ENCODE results near the gene PBX1. TPM values are rescaled to one million over a fixed set of nuclear protein-coding genes. Genes with fewer than 3 reads are reported as not detected.

The PBX1 gene
- total RNA-seq, 2 experiments from 2014 or later, result 0.18 to 0.37 TPM

DNA sequence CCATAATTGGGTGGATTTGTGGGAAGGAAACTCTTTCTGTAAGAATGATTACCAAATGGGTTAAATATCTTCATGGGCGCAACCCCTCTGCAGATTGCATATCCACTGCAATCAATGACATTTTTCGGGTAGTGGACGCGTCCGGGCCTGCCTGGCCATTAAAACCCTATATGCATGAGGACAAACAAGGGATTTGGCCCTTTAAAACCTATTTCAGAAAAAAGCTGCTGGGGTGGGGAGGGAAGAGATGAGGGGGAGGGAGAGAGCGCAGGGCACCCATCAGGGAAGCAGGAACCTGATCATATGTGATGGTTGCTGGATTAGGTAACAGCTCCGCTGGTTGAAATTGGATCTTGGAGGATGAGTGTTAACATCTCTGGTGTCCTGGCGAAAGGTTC, 228.8 kb downstream of the PBX1 start:
- ChIA-PET POLR2A (interaction anchor here (0.6 kb wide), 1 partner anchor 298 kb away, joined by 4 read pairs; no protein-coding TSS in a partner anchor), CTCF (interaction anchor here (0.6 to 2.4 kb wide), 8 partner anchors 9 to 1378 kb away, joined by 3 to 8 read pairs (median 3); no protein-coding TSS in a partner anchor)
- intact Hi-C loops (cut with DNase I, micrococcal nuclease), result loop anchor here (1.0 to 10.0 kb wide), 6 partner anchors 113 to 1426 kb away; no protein-coding TSS in a partner anchor
- no peak overlapping the region for H3K4me3 Mint-ChIP-seq
- no peak for DNase-seq
- no peaks in the 10 kb centered on the region for H3K9me3 Mint-ChIP-seq (ENCODE audit: low read depth)
- ATAC-seq, result no peak
- peaks cover 4% of the 10 kb centered on the region for H3K4me1 Mint-ChIP-seq
- H3K36me3 Mint-ChIP-seq (ENCODE audit: low read depth), result no peaks in the 10 kb centered on the region
- peaks cover 6% of the 10 kb centered on the region for H3K27me3 Mint-ChIP-seq
- H3K27ac Mint-ChIP-seq, result no peak overlapping the region

DNA sequence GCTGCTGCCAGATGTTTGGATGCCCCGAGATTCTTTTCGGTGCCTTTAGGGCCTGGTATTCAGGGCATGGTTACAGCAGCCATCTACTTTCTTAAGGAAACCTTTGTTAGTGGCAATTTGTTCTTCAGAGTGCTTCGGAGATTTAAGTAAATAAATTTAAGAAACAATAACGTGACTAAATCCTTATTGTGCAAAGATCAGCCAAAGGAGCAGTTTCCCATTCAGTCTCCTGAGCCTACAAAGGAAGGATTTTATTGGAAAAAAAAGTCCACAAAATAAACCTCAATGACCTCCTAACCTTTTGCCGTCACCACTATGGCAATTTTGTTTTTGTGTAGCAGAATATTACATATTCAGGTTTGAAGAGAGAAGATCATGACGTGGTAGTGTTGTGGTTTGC, 231.1 kb downstream of the PBX1 start:
- Mint-ChIP-seq H3K4me1 (peaks cover 4% of the 10 kb centered on the region), H3K27ac (no peak overlapping the region), H3K36me3 (ENCODE audit: low read depth) (no peaks in the 10 kb centered on the region), H3K9me3 (ENCODE audit: low read depth) (no peaks in the 10 kb centered on the region), H3K4me3 (no peak overlapping the region), H3K27me3 (peaks cover 6% of the 10 kb centered on the region)
- POLR2A ChIA-PET, result no interaction called here
- CTCF ChIA-PET, result interaction anchor here (0.7 kb wide), 1 partner anchor 749 kb away, joined by 3 read pairs; no protein-coding TSS in a partner anchor
- intact Hi-C loops (cut with DNase I, micrococcal nuclease), result no loop called here
- ATAC-seq, result no peak
- DNase-seq, result no peak

DNA sequence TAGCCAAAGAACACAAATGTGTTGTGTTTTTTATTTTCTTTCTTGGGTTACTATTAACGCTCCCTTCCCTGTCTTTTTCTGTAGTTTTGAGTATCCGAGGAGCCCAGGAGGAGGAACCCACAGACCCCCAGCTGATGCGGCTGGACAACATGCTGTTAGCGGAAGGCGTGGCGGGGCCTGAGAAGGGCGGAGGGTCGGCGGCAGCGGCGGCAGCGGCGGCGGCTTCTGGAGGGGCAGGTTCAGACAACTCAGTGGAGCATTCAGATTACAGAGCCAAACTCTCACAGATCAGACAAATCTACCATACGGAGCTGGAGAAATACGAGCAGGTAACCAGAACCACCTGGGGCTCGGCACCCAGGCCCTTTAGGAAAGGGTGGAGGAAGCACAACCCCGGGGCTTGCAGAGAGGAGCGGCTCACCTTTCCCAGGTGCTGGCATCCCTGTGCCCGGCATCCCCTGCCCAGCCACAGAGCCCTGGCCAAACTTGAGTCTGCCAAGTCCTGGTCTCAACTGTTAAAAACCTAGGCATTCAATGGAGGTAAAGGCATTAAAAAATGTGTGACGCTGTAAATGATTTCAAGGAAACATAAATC, 233.5 kb downstream of the PBX1 start:
- no peak overlapping the region for H3K27ac Mint-ChIP-seq
- H3K36me3 Mint-ChIP-seq (ENCODE audit: low read depth), result no peaks in the 10 kb centered on the region
- POLR2A ChIA-PET, result no interaction called here

GRCh38 chr1:164794356-164794755, 235.4 kb downstream of the PBX1 start:
- DNase-seq (no peak), ATAC-seq (no peak)
- peaks cover 3% of the 10 kb centered on the region for H3K27me3 Mint-ChIP-seq
- ChIA-PET POLR2A (no interaction called here), CTCF (no interaction called here)
- no peaks in the 10 kb centered on the region for H3K36me3 Mint-ChIP-seq (ENCODE audit: low read depth)
- no peaks in the 10 kb centered on the region for H3K4me1 Mint-ChIP-seq
- intact Hi-C loops (cut with DNase I, micrococcal nuclease), result no loop called here
- no peak overlapping the region for H3K27ac Mint-ChIP-seq
- no peak overlapping the region for H3K4me3 Mint-ChIP-seq
- H3K9me3 Mint-ChIP-seq (ENCODE audit: low read depth), result no peaks in the 10 kb centered on the region

More for the DNA sequence above, 233.5 kb downstream of the PBX1 start:
- CTCF ChIA-PET, result interaction anchor here (1.1 kb wide), 1 partner anchor 10 kb away, joined by 3 read pairs; no protein-coding TSS in a partner anchor
- Mint-ChIP-seq H3K27me3 (peaks cover 3% of the 10 kb centered on the region), H3K4me1 (no peaks in the 10 kb centered on the region), H3K4me3 (no peak overlapping the region), H3K9me3 (ENCODE audit: low read depth) (no peaks in the 10 kb centered on the region)
- intact Hi-C loops (cut with DNase I, micrococcal nuclease), result no loop called here
- ATAC-seq, result no peak
- no peak for DNase-seq

DNA sequence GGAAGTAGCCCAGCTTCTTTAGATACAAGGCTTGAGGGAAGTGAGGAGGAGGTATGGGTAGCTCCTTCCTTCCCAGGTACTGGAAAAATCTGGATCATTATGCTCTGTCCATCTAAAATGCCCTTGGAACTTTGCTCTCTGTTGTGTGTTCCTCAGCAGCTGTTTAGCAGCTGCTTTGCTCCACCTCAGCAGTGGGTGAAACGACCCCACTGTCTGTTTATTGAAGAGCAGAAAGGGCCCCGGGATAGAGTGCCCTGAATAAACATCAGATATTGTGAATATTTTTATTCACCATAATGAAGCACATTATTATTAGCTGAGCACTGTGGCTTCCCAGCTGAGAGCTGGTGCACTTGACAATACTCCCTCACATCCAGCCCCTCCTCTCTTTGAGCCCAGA, 237.9 kb downstream of the PBX1 start:
- ATAC-seq (no peak), DNase-seq (no peak)
- Mint-ChIP-seq H3K9me3 (ENCODE audit: low read depth) (no peaks in the 10 kb centered on the region), H3K27me3 (no peaks in the 10 kb centered on the region), H3K36me3 (ENCODE audit: low read depth) (no peaks in the 10 kb centered on the region), H3K4me3 (no peak overlapping the region), H3K4me1 (no peaks in the 10 kb centered on the region), H3K27ac (no peak overlapping the region)
- intact Hi-C loops (cut with DNase I, micrococcal nuclease), result no loop called here
- POLR2A ChIA-PET, result no interaction called here
- CTCF ChIA-PET, result interaction anchor here (2.1 kb wide), 1 partner anchor 10 kb away, joined by 4 read pairs; no protein-coding TSS in a partner anchor

GRCh38 chr1:164801246-164801731, 242.3 kb downstream of the PBX1 start:
- ChIA-PET POLR2A (no interaction called here), CTCF (no interaction called here)
- Mint-ChIP-seq H3K4me3 (no peak overlapping the region), H3K4me1 (no peaks in the 10 kb centered on the region), H3K27ac (no peak overlapping the region), H3K36me3 (ENCODE audit: low read depth) (no peaks in the 10 kb centered on the region), H3K9me3 (ENCODE audit: low read depth) (no peaks in the 10 kb centered on the region), H3K27me3 (no peaks in the 10 kb centered on the region)
- DNase-seq, result no peak
- ATAC-seq, result no peak
- intact Hi-C loops (cut with DNase I, micrococcal nuclease), result no loop called here

DNA sequence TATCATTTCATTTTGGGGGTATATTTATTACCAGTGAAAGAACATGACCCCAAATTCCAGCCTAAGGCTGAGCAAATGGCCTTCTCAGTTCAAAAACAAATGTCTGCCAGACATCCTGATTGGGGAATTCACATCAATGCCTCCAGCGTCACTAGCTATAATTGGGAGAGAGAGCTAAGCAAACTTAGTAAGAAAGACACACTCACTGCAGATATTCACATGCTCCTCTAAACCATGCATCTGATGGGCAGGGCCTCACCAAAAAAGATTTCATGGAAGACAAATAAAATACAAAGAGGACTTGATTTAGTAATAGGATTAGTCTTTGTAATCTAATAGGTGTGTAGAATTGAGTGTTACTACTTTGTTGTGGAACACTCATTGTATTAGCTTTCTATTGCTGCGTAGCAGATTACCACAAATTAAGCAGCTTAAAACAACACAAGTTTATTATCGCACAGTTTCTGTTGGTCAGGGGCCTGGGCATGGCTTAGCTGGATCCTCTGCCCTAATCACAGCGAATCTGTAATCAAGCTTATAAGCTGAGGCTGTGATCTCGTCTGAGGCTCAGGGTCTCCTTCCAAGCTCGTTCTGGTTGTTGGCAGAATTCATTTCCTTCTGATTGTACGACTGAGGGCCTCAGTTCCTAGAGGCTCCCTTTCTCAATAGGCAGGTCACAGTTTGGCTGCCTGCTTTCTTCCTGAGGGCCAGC, 243.0 kb downstream of the PBX1 start:
- no peaks in the 10 kb centered on the region for H3K27me3 Mint-ChIP-seq
- intact Hi-C loops (cut with DNase I, micrococcal nuclease), result no loop called here
- H3K9me3 Mint-ChIP-seq (ENCODE audit: low read depth), result no peaks in the 10 kb centered on the region
- POLR2A ChIA-PET, result no interaction called here
- no peak overlapping the region for H3K4me3 Mint-ChIP-seq
- CTCF ChIA-PET, result interaction anchor here (0.8 to 1.1 kb wide), 2 partner anchors 9 to 10 kb away, joined by 3 read pairs; no protein-coding TSS in a partner anchor
- no peak for DNase-seq
- no peak for ATAC-seq
- no peak overlapping the region for H3K27ac Mint-ChIP-seq
- no peaks in the 10 kb centered on the region for H3K4me1 Mint-ChIP-seq
- no peaks in the 10 kb centered on the region for H3K36me3 Mint-ChIP-seq (ENCODE audit: low read depth)

DNA sequence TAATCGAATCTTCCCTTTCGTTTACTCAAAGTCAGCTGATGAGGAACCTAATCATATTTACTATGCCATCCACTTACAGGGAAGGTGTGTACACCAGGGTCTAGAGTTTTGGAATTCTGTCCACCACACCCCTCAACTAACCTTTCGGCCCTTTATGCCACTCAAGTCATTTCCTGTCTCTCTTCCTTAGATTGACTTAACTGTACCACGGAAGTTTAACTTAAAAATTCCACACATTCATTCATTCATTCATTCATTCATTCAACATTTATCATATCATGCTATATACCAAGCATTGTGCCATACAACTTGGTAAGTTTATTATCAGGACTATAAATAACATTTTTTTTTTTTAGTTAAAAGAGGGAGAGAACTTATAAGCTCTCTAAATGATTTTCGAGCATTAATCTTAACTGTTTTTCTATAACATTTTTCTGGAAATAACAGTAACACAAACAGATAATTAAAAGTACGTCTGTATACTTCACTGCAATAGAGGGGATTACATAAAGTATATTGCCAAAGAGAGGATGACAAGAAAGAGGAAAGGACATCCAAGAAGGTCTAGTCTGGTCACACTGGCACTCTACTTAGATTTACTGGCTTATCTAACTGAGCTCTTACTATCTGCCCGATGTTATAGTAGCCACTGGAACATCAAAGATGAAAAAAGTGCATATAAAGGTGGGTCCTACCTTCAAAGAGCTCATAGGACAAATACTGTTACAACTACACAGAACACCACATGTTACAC, 243.7 kb downstream of the PBX1 start:
- ATAC-seq (no peak), DNase-seq (no peak)
- no peak overlapping the region for H3K27ac Mint-ChIP-seq
- ChIA-PET CTCF (interaction anchor here (0.6 to 1.1 kb wide), 3 partner anchors 8 to 10 kb away, joined by 3 to 4 read pairs (median 3); no protein-coding TSS in a partner anchor), POLR2A (no interaction called here)
- intact Hi-C loops (cut with DNase I, micrococcal nuclease), result no loop called here
- H3K4me3 Mint-ChIP-seq, result no peak overlapping the region
- no peaks in the 10 kb centered on the region for H3K36me3 Mint-ChIP-seq (ENCODE audit: low read depth)
- no peaks in the 10 kb centered on the region for H3K4me1 Mint-ChIP-seq
- no peaks in the 10 kb centered on the region for H3K27me3 Mint-ChIP-seq
- H3K9me3 Mint-ChIP-seq (ENCODE audit: low read depth), result no peaks in the 10 kb centered on the region

GRCh38 chr1:164803366-164803765, 244.4 kb downstream of the PBX1 start:
- POLR2A ChIA-PET, result no interaction called here
- CTCF ChIA-PET, result interaction anchor here (0.6 kb wide), 1 partner anchor 9 kb away, joined by 4 read pairs; no protein-coding TSS in a partner anchor
- Mint-ChIP-seq H3K4me3 (no peak overlapping the region), H3K27me3 (no peaks in the 10 kb centered on the region), H3K4me1 (no peaks in the 10 kb centered on the region), H3K36me3 (ENCODE audit: low read depth) (no peaks in the 10 kb centered on the region), H3K9me3 (ENCODE audit: low read depth) (no peaks in the 10 kb centered on the region), H3K27ac (no peak overlapping the region)
- DNase-seq (no peak), ATAC-seq (no peak)
- intact Hi-C loops (cut with DNase I, micrococcal nuclease), result no loop called here

GRCh38 chr1:164804366-164804765, 245.4 kb downstream of the PBX1 start:
- Mint-ChIP-seq H3K36me3 (ENCODE audit: low read depth) (no peaks in the 10 kb centered on the region), H3K4me1 (no peaks in the 10 kb centered on the region), H3K9me3 (ENCODE audit: low read depth) (no peaks in the 10 kb centered on the region), H3K27me3 (no peaks in the 10 kb centered on the region), H3K27ac (no peak overlapping the region), H3K4me3 (no peak overlapping the region)
- intact Hi-C loops (cut with DNase I, micrococcal nuclease), result no loop called here
- ATAC-seq, result no peak
- DNase-seq, result no peak
- ChIA-PET CTCF (interaction anchor here (1.8 kb wide), 1 partner anchor 18 kb away, joined by 8 read pairs; no protein-coding TSS in a partner anchor), POLR2A (no interaction called here)

DNA sequence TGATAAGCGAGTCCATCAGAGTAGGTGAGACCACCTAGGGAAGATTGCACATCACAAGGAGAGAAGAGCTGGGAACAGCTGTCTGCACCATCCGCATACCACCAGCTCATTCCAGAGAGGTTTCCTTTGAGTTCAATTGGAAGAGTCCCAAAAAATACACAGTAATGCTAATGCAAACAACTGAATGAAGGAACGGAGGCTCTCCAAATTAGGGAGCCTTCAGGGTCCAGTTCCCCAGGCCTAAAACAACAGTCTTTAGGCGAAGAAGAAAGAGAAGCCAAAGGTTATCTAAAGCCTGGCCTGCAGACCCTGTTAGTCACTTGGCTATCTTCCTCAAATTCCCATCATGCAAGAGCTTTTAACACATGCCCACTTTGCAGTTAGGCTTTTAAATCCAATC, 246.4 kb downstream of the PBX1 start:
- ATAC-seq (no peak), DNase-seq (no peak)
- no peaks in the 10 kb centered on the region for H3K36me3 Mint-ChIP-seq (ENCODE audit: low read depth)
- H3K27me3 Mint-ChIP-seq, result no peaks in the 10 kb centered on the region
- no peaks in the 10 kb centered on the region for H3K4me1 Mint-ChIP-seq
- H3K9me3 Mint-ChIP-seq (ENCODE audit: low read depth), result no peaks in the 10 kb centered on the region
- H3K27ac Mint-ChIP-seq, result no peak overlapping the region
- intact Hi-C loops (cut with DNase I, micrococcal nuclease), result no loop called here
- no peak overlapping the region for H3K4me3 Mint-ChIP-seq
- POLR2A ChIA-PET, result no interaction called here
- CTCF ChIA-PET, result interaction anchor here (1.8 kb wide), 1 partner anchor 19 kb away, joined by 8 read pairs; no protein-coding TSS in a partner anchor

Measured in activated CD4-positive, alpha-beta T cell treated with anti-CD3 and anti-CD28 coated beads for 36 hours (primary cell).